ENCODE measurements around the gene GPR176. TPM values are rescaled to one million over a fixed set of nuclear protein-coding genes. Genes with fewer than 3 reads are reported as not detected.

The GPR176 gene
- total RNA-seq, 4 donors from 2014 or later, result 1.6 to 11.8 (median 4.6) TPM

- Histone ChIP-seq H3K36me3 (no peaks in the 10 kb centered on the region), H3K27me3 (peaks cover 22% of the 10 kb centered on the region), H3K9me3 (no peaks in the 10 kb centered on the region), H3K27ac (peak overlapping the region in 3 of 4 donors; percentile 73 to 84 (median 77)), H3K4me3 (peak overlapping the region; percentile 40 to 80), H3K4me1 (peaks cover 0 to 25% (median 0%) of the 10 kb centered on the region in 3 donors)
- ATAC-seq, result no peak
- TF ChIP-seq CTCF (IDR thresholded peaks at IDR 0.05), result no peak
- TF ChIP-seq POLR2A (IDR thresholded peaks at IDR 0.05), result no peak
- TF ChIP-seq EP300 (IDR thresholded peaks at IDR 0.05), result no peak
- no peak for TF ChIP-seq POLR2AphosphoS5 (IDR thresholded peaks at IDR 0.05)
- WGBS, 2 donors (ENCODE audit: low coverage in 1 of 2), result 72 to 88% methylated on average over 2 to 6 of the region's 6 CpGs
Measured at GRCh38 chr15:39921274-39921638, 1.2 kb upstream of the GPR176 start.

- no peaks in the 10 kb centered on the region for H3K36me3 ChIP-seq
Measured at GRCh38 chr15:39920510-39921273, 626 bp upstream of the GPR176 start.

GRCh38 chr15:39919411-39919747 is 687 bp downstream of the GPR176 start:
- 8 to 10% methylated on average over 9 to 14 of the region's 15 CpGs for WGBS, 2 donors (ENCODE audit: low coverage in 1 of 2)
- H3K36me3 ChIP-seq, result no peaks in the 10 kb centered on the region
- ATAC-seq, result no peak
- peak overlapping the region in 2 of 4 donors; percentile 77 to 84 for H3K27ac ChIP-seq
- peaks cover 0 to 5% (median 0%) of the 10 kb centered on the region in 3 donors for H3K9me3 ChIP-seq
- H3K4me1 ChIP-seq, result peaks cover 0 to 25% (median 0%) of the 10 kb centered on the region in 3 donors
- peaks cover 22% of the 10 kb centered on the region for H3K27me3 ChIP-seq
- no peak for TF ChIP-seq EP300 (IDR thresholded peaks at IDR 0.05)
- TF ChIP-seq CTCF (IDR thresholded peaks at IDR 0.05), result no peak
- TF ChIP-seq POLR2AphosphoS5 (IDR thresholded peaks at IDR 0.05), result no peak
- TF ChIP-seq POLR2A (IDR thresholded peaks at IDR 0.05), result no peak
- H3K4me3 ChIP-seq, result peak overlapping the region; percentile 40 to 80

More at GRCh38 chr15:39920510-39921273, 626 bp upstream of the GPR176 start:
- Histone ChIP-seq H3K27me3 (peaks cover 22% of the 10 kb centered on the region), H3K9me3 (no peaks in the 10 kb centered on the region), H3K4me3 (peak overlapping the region; percentile 40 to 80), H3K4me1 (peaks cover 0 to 25% (median 0%) of the 10 kb centered on the region in 3 donors), H3K27ac (peak overlapping the region in 3 of 4 donors; percentile 73 to 84 (median 77))
- peak; percentile 40 to 59 for TF ChIP-seq POLR2A (IDR thresholded peaks at IDR 0.05)
- no peak for TF ChIP-seq EP300 (IDR thresholded peaks at IDR 0.05)
- peak in 2 of 4 experiments; percentile 18 to 22 for TF ChIP-seq CTCF (IDR thresholded peaks at IDR 0.05)
- no peak for TF ChIP-seq POLR2AphosphoS5 (IDR thresholded peaks at IDR 0.05)
- ATAC-seq, result peak; percentile 90
- whole genome bisulfite sequencing, 2 donors (ENCODE audit: low coverage in 1 of 2), result 0 to 10% methylated on average over 2 to 4 of the region's 70 CpGs

- H3K27ac ChIP-seq, result peak overlapping the region in 1 of 4 donors; percentile 84
- H3K4me3 ChIP-seq, result peak overlapping the region; percentile 40 to 80
- H3K9me3 ChIP-seq, result peaks cover 0 to 5% (median 0%) of the 10 kb centered on the region in 3 donors
- TF ChIP-seq CTCF (IDR thresholded peaks at IDR 0.05) (no peak), POLR2AphosphoS5 (IDR thresholded peaks at IDR 0.05) (no peak), POLR2A (IDR thresholded peaks at IDR 0.05) (no peak), EP300 (IDR thresholded peaks at IDR 0.05) (no peak)
- peaks cover 0 to 25% (median 0%) of the 10 kb centered on the region in 3 donors for H3K4me1 ChIP-seq
- H3K36me3 ChIP-seq, result no peaks in the 10 kb centered on the region
- no peak for ATAC-seq
- 24 to 32% methylated on average over 13 of the region's 13 CpGs for WGBS, 2 donors (ENCODE audit: low coverage in 1 of 2)
- peaks cover 22% of the 10 kb centered on the region for H3K27me3 ChIP-seq
Measured at GRCh38 chr15:39918688-39919385, 1.2 kb downstream of the GPR176 start.
